OCI-LY1 (cell line): ENCODE results near the gene C12orf75.

Experiments
- CTCF ChIP-seq: fragments of 200-600 bp; sonication (generic), shearing (Covaris generic); IDR thresholded peaks from 2 replicates; pipeline ENCODE4 v1.5.1; 2017; ENCODE audit warnings: mild to moderate bottlenecking, antibody characterized with exemption, low read length, moderate library complexity, mixed read lengths
- EZH2 ChIP-seq: fragments of 200-600 bp; sonication (generic), shearing (Covaris generic); IDR thresholded peaks from 2 replicates; pipeline ENCODE4 v1.8.0; 2017; ENCODE audit warnings: borderline replicate concordance, mixed run types, mild to moderate bottlenecking, antibody characterized with exemption, low read length, moderate library complexity, mixed read lengths

GRCh38 chr12:105291531-105291930 lies 39.0 kb upstream of the C12orf75 start:
- TF ChIP-seq CTCF (no peak), EZH2 (no peak)
